NCI-H2196 treated with DMSO at 0.1 percent for 48 hours (cell line): ENCODE measurements around the gene LRRC61.
"Not testable (repeated sequence)": the region's sequence is repeated elsewhere in the genome, so short reads cannot be mapped to it uniquely, and the experiment has no call there.

ENCODE experiments used
- DNase-seq: peaks from one replicate; lab custom pipeline; 2025; ENCODE audit not compliant: unreplicated experiment; lab: John Stamatoyannopoulos, UW

Gene LRRC61, protein sequence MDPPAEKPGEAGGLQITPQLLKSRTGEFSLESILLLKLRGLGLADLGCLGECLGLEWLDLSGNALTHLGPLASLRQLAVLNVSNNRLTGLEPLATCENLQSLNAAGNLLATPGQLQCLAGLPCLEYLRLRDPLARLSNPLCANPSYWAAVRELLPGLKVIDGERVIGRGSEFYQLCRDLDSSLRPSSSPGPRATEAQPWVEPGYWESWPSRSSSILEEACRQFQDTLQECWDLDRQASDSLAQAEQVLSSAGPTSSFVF

DNA sequence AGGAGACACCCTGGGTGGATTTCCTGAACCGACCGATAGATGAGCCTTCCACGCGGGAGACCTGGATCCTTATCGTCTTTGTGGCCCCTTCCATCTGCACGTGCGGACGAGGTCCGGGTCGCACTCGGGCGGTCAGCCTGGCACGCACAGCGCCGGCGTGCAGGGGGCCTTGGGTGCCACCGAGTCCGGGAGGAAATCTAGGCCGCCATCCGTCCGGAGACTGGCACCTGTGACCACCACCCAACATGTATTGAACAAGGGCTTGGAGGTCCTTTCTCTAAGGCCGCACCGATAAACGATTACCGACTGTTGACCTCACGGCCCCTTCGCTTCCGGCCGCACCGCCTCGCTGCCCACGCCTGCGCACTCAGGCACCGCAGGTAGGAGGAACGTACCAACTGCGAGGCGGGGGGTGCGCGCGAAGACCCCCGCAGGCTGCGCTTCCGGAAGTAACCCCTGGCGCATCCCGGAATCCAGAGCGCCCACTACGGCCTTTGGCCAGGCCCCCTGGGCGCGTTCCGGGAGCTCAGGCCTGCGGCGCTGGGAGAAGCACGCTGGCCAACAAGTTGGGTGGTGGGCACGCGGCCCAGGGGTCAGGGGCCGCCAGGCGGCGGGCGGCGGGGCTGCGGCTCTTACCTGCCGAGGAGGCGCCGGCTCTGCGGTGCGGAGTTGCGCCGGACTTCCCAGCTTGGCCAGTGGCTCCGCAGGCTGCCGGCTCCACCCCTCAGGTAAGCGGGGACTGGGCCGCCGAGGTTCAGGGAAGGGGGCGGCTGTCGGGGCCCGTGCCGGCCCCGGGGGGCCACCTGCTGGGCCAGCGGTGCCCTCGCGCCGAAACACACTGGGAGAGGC lies at the start of gene LRRC61, which contains the start of gene ACTR3C:
LRRC61 (plus strand) TSS at position 523 of the 849 bp plus-strand sequence. CDS start 13,507 bp downstream, outside the sequence.
ACTR3C (minus strand) TSS at position 713 of the 849 bp plus-strand sequence. CDS start 28,249 bp downstream, outside the sequence.
- DNase-seq = peak; percentile 50

DNA sequence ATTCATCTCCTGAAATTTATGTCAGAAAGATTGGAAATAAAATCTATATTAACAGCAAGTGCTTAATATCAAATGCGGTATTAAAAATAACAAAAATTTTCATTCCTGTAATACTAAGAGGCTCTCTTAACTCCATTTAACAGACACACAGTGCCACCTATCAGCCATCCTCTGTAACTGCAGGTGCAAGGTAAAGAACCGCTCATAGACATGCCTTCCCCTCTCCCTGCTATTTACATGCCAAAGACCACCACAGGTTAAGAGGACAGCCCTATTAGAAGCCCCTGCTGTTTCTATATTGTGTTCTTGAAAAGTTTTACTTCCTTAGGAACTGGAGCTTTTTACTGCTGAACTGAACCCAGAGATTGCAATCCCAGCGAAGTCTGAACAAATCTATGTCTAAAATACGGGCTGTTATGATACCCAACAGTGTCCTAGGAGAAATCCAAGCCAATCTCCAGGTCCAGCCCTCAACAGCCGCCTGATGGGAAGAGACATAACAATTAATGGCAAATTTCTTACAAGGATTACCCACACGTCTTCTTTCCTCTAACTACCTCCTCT lies 46.9 kb upstream of the LRRC61 start:
- not testable (repeated sequence) for DNase-seq

DNA sequence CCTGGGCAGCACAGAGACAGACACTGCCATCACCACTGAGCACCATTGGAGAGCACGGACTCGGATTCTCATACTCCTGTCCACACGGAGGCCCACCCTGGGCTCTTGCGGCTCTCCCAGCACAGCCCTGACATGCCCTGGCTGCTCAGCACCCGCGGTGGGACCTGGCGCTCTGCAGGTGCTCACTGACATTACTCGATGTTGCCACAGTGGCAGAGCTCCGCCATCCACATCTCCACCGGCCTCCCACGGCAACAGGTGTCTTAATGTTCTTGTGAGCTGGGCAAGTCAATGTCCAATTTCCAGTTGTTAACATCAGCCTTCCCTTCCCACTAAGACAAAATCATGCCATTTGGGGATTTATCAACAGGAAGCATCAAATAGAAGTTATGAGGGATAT lies 44.8 kb upstream of the LRRC61 start:
- DNase-seq = not testable (repeated sequence)

DNA sequence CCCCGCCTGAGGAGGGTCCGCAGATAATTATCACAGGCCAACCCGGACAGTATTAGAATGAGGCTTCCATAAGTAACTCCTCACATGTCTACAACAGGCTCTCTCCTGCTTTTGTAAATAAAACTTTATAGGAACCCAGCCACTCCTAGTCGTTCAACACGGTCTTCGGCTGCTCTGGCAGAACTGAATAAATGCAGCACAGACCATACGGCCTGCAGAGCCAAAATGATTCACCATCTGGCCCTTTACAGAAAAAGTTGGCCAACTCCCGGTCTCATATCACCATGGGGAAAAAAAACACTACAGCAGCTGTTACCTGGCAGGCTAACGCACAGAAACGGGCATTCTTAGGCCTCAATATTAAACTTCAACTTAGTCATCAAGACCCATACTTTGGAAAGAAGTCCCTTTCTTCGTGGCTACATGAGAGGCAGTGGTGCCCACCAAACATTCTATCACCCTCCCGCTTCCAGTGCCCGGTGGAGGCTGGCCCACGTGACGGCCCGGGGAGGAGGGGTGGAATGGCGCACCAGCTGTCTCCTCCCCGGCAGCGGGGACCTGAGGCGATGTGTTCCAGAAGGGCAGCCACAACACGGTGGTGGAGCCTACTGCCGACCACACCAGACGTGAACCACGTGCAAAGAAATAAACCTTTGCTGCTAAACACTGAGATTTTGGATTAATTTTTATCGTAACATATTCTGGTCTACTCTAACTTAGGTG lies 41.3 kb upstream of the LRRC61 start:
- not testable (repeated sequence) for DNase-seq

DNA sequence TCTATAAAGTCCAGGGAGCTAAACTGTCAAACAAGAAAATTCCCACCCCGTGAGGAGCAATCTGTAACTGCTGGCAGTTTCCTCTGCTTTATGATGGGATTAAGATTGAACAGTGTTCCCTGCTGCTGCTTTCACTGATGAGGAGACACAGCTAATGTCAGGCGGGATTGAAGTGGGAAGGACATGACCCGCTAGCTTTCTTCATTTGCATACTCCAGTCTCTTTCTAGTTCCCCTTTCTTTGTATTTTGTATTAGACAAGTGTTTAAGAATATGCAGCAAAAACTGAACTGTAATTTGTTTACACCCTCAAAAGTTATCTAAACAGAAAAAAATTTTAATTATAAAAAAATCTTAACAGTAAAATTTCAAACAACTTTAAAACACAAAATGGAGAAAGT lies 40.0 kb upstream of the LRRC61 start:
- DNase-seq = not testable (repeated sequence)

DNA sequence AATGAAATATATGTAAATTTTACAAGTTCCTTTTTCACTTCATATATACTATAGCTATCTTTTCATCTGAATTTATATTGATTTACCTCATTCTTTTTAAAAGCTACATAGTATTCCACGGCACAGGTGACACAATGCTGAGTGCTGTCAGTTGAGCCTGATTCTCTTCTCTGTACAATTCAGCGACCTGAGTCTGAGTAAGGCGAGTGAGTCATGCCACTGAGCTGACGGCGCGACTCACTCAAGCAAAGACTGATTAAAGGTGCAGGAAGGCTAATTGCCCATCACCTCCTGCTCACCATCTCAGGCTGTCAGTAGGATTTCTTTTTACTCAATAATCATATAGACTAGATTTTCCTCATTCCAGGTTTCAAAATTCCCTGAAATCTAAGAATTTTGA lies 39.5 kb upstream of the LRRC61 start:
- DNase-seq = not testable (repeated sequence)

DNA sequence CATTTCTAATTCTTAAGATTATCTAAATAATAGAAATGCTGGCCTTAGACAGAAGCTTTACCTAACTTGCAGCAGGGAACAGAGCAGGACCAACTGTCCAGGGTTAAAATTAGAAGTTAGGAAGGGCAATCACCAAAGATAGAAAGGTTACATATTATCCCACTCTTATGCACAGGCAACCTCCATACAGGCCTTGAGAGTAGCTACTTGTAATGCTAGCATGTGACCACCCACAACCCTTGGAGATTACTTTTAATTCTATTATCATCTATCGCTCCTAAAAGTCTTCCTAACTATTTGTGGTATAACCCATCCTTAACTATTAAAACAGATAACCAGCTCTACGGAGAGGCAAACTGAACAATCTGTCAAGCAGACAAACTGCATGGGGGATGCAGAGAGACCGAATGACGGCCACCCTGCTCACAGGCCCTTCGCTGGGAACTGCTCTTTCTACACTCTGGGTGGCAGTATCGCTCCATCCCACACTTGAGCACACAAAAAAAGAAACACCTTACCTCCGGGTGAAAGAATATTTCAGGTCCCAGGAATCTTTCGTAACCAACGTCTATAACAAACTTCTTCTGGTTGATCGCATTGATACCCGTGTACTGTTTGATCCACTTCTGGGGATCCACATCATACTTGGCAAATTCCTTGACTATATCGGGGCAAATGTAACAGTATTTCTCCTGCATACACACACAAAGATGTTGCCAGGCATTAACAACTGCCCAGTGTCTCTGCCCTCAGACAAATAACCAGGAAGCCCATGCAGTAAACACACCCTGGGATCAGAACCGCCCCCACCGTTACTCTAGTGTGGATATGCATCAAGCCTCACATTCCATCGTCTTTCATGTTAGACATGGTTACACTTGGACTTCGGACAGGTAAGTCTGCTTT lies 37.1 kb upstream of the LRRC61 start:
- DNase-seq = not testable (repeated sequence)

DNA sequence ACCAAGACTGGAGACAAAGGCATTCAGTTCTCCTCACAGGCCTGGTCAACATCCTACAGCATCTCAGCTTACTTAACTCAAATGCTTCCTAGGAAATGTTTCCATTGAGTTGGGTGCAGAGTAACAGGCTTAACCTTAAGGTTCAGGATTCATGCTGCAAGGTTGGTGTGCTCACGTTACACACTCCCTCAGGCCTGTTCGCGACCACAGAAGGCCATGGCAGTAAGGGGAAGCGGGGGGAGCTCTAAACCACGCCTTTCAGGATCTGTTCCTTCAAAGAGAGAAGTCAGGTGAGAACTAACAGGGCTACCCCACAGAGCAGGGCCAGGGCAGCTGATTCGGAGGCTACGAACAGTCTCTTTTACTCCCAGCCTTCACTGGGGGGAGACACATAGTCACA lies 35.3 kb upstream of the LRRC61 start:
- not testable (repeated sequence) for DNase-seq

DNA sequence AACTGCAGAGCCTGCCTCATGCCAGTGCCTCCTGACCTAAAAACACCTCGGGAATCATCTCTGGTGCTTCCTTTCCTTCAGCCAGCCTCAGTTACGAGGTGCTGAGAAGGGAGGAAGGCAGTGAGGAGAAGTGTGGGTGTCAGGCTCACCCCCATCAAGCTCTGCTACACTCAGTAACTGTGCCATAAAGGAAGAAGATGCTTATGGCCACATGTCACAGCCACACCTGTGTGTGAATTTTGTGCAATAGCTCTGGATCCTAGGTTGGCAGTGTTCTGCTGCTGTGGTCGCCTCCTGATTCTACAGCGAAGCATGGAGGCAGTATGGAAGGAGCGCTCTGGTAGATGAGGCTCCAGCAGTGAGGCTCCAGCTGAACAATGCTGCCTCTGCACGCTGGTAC lies 34.3 kb upstream of the LRRC61 start:
- not testable (repeated sequence) for DNase-seq

DNA sequence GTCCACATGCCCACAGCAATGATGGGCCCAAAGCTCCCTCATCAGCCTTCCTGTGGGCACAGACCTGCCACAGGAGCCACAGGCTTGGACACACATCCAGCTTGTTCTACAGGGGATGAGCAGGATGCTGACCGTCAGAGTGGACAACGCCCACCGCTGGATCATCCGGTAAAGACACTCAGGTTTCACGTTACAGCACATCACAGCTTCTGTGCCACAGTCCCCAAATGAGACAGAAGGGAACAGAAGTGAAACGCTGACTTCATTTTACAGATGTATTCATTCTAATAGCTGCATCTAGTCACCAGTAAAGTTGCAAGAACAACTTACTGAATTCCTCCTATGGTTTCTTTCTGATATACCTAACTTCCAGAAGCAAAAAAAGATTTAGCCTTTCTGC lies 32.8 kb upstream of the LRRC61 start:
- not testable (repeated sequence) for DNase-seq

DNA sequence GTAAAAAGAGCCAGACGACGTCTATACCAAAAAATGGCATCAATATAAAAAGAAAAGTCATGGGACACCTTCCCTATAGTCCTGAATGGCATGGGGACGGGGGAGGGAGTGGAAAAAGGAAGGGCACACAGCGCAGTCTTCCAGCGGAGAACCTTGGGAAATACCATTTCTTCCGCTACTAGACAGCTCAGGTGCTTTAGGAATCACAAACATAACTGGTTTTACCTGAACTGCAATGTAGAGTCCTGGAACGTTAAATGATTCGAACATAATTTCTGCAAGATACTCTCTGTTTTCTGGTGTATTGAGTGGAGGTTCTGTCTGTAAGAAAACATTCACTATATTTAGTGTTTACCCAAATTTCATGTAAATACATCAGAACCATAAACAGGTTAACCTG lies 28.1 kb upstream of the LRRC61 start:
- DNase-seq = not testable (repeated sequence)

DNA sequence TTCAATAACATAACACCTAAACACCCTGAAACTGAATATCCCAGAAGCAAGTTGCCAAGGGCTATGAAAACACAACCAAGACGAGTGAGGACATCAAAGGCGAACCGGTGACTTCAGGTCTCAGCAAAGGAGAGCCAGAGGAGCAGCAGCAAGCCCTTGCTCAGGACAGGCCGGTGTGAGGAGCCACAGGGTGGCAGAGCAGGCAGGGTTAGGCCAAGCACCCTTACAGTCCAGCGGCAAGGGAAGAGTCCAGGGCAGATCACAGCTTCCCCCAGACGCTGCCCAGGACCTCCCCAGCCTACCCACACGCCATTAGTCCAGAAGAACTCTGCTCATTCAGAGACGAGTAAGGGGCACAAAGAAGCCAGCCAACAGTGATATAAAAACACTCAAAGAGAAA lies 27.5 kb upstream of the LRRC61 start:
- DNase-seq = not testable (repeated sequence)

DNA sequence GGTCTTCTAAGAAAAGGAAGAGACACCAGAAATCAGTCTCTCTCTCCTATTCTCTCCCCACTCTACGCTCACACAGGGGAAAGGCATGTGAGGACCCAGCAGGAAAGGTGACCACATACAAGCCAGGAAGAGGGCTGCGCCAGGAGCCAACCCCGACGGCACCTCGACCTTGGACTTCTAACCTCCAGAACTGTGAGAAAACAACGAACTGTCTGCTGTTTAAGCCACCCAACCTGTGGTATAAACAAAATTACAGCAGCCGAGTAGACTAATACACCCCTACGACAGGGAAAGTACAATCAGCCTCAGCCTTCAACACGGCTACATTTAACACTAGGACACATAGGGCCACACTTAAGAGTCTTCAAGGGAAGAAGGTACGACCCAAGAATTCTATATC lies 26.4 kb upstream of the LRRC61 start:
- not testable (repeated sequence) for DNase-seq

DNA sequence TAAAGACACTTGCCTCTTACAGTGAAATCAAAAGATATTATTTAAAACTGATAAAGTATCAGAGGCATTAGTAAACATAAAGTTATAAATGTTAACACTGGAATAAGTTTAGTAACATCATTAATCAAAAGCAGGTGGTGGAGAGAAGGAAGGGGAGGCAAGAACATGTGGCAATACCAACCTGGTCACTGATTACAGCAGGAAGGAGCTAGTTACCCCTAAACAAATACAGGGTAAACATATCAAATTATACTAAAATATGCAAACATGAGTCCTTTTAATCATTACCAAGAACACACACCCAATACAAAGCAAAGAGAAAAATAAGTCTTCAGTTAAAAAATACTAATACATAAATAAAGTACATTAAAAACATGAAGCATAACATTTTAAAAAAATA lies 25.2 kb upstream of the LRRC61 start:
- not testable (repeated sequence) for DNase-seq

DNA sequence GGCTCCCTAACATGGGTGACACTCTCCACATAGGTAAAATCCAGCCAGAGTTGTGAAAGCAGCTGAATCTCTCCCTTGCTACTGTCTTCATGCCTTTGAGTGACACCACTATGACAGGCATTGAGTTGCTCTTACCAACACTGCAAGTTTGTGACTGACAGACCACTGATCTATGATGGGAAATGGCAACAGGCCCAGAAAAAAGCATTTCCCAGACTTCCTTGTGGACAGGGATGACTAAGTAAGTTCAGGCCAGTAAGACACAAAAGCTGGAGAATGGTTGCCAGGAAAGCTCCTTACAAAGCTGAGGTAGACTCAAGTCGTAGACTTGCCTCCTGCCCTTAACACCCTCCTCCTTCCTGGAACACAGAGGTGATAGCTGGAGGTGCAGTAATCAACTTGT lies 20.2 kb upstream of the LRRC61 start:
- DNase-seq = not testable (repeated sequence)

DNA sequence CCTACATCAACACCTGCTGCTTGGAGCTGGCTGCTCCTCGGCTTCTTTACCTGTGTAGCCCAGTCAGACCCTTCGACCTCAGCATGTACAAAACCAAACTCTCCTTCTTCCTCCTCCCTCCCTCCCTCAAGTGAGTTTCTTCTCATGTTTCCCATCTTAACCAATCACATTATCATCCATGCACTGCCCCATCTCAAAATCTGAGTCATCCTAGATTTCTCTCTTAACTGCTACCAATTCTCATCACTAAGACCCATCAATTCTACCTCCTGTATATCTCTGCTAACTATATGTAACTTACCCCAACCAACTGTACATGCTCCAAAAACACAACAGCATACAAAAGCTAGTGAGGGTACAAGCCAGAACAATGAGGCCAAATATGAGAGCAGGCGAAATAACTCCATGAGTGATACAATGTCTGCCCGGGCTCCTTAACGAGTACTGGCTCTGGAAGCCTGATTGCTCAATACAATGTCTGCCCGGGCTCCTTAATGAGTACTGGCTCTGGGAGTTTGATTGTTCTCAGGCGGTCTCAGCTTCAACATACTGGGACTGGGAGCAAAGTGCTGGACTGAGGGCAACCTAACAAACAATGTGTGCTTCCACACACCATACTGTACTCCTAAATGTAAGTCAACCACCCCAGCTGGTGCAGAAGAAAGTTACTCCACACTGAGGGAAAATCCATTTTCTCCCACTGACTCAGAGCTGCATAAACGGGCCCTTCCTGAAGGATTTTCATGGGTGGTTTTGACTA lies 18.5 kb upstream of the LRRC61 start:
- not testable (repeated sequence) for DNase-seq

DNA sequence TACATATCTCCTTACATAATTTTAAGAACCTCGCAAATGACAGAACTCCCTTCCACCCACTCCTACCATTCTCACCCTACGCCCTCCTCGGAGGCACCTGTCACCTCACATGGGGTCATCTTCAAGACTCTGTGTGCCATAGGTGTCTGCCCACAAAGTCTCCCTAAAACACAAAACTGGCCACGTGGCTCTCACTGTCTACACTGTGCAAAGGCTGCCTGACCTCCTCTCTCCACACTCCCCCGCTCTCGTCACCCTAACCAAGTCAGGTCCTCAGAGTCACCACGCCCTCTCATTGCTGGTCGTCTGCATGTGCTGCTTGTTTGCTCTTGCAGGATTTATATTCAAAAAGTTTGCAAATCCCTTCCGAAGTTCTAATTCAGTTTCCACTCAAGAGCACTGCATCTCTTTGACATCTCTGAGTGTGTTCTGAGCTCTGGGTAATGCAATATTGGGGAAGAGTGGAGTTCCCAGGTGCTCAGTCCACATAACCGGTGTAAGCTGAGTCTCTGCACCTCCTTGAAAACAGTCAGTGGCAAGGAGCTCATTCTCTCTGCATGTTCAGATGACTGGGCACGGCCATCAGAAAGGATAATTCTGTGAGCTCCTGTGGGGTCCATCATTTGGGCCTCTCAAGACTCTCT lies 17.8 kb upstream of the LRRC61 start:
- not testable (repeated sequence) for DNase-seq

DNA sequence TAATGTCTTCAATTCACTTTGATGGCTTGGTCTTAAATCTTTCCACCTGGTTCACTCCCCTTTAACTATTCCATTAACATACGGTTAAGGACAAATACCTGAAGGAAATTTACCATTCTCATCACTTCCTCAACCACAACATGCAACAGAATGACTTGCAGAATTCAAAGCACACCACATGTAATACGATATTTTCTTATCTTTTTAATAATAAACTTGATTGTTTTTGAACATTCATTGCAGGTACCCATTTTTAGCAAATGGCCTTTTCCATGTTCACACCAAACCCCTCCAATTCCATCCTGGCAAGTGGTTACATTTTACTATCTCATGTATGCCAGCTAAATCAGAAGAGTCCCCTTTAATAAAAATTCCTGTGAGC lies 17.3 kb upstream of the LRRC61 start:
- DNase-seq = not testable (repeated sequence)

DNA sequence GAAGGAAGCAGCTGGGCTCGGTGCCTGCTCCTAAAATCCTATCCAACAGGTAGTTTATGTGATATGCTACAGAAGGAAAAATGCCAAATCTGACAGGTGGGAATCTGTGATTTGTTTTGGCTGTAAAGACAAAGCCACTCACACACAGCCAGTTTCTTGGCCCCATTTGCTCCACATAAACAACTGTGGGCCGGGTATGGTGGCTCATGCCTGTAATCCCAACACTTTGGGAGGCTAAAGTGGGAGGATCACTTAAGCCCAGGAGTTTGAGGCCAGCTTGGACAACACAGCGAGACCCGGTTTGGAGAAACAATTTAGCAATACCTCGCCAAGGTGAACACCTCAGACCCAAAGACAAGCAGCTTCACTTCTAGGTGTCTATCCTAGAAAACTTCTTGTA lies 16.8 kb upstream of the LRRC61 start:
- not testable (repeated sequence) for DNase-seq
